ENCODE data around the gene NES.

DNA sequence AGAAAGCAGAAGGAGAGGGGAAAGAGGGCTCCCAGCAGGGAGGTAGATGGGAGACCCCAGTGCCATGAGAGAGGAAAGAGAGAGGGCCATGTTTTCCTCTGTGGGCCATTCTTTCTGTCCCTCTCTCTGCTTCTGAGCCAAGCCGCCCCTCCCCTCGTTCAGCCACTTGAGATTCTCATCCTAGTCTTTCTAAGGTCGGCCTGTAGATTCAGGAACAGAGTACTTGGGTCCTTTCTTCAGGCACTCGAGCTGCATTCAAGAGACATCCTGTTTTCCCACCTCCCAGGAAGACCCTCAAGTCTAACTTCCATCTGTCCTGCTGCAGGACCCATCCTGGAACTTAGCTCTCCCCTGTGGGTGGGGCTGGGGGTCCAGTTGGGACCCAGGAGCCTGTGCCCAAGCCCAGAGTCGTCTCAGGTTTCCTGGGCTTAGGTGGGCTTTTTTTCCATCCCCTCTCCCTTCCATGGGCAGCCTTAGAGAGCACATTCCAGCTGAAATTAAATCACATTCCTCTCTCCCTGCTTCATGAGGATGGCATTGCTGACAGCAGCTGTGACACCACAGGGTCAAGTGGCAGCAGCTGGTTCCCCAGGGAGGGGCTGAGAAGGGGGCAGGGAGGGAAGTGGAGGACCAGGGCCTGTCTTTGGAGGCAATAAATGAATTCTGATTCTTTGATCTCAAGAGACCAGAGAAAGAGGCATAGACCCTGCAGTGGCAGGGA, 13.0 kb downstream of the NES start:
- TF ChIP-seq CTCF (IDR thresholded peaks at IDR 0.05; ENCODE audit: insufficient read depth, low read length) (no peak), POLR2AphosphoS5 (IDR thresholded peaks at IDR 0.05; ENCODE audit: low read depth) (no peak), SPI1 (IDR thresholded peaks at IDR 0.05; ENCODE audit: borderline replicate concordance, low read depth) (no peak)
- TF ChIP-seq, protein P1, sequence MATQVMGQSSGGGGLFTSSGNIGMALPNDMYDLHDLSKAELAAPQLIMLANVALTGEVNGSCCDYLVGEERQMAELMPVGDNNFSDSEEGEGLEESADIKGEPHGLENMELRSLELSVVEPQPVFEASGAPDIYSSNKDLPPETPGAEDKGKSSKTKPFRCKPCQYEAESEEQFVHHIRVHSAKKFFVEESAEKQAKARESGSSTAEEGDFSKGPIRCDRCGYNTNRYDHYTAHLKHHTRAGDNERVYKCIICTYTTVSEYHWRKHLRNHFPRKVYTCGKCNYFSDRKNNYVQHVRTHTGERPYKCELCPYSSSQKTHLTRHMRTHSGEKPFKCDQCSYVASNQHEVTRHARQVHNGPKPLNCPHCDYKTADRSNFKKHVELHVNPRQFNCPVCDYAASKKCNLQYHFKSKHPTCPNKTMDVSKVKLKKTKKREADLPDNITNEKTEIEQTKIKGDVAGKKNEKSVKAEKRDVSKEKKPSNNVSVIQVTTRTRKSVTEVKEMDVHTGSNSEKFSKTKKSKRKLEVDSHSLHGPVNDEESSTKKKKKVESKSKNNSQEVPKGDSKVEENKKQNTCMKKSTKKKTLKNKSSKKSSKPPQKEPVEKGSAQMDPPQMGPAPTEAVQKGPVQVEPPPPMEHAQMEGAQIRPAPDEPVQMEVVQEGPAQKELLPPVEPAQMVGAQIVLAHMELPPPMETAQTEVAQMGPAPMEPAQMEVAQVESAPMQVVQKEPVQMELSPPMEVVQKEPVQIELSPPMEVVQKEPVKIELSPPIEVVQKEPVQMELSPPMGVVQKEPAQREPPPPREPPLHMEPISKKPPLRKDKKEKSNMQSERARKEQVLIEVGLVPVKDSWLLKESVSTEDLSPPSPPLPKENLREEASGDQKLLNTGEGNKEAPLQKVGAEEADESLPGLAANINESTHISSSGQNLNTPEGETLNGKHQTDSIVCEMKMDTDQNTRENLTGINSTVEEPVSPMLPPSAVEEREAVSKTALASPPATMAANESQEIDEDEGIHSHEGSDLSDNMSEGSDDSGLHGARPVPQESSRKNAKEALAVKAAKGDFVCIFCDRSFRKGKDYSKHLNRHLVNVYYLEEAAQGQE (IDR thresholded peaks at IDR 0.05; ENCODE audit: insufficient replicate concordance, low read depth) = no peak
